SIG-M5 treated with dmso at 0.1 percent for 504 hours (cell line): ENCODE measurements around the gene CDK19.
"Not testable (repeated sequence)": the region's sequence is repeated elsewhere in the genome, so short reads cannot be mapped to it uniquely, and the experiment has no call there.

Experiments
- DNase-seq: peaks from one replicate; lab custom pipeline; 2025; ENCODE audit not compliant: unreplicated experiment; lab: John Stamatoyannopoulos, UW

The CDK19 gene

GRCh38 chr6:110590821-110591351 is 224.4 kb downstream of the CDK19 start:
- no peak for DNase-seq

DNA sequence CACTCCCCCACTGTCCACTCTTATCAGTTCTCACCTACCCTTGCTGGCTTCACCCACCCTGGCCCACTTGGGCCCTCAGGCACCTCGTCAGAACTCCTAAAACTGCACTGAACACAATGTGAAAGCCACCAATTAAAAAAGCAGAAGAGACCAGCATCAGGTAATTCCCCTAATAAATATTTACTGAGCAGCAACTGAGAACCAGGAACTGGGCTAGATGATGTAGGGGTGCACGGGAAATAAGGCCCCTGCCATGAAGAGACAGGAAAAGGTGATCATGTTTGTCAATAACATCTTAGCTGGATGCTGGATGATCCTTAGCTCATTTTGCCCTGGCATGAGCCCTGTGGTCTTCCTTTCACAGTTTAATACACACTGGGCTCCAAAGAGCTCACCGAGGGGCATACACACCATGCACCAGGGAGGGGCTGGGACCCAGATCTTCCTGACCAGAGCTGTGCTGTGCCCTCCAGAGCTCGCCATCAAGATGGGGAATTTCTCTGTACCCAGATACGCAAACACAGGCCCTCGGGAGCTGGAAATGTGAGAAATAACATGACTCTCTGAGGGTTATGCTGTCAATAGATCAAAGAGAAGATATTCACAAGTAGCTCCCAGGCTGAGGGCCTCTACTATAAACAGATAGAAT is 225.3 kb downstream of the CDK19 start:
- no peak for DNase-seq

DNA sequence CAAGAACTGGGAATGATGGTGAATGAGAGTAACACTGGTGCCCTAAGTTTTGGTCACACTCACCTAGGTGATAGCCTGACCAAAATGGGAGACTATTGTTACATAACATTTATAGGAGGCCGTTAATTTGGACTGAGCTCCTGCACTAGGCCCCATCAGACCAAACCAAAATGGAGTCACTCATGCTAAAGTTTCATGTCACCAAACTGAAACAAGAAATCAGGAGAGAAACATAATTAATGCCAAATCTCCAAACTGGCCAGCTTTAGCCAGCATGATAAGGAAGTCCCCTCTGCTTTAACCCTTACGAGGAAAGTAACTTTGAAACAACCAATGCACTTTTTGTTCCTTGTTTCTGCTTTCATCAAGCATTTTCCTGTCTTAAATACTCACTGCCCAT is 227.9 kb downstream of the CDK19 start:
- DNase-seq: no peak

DNA sequence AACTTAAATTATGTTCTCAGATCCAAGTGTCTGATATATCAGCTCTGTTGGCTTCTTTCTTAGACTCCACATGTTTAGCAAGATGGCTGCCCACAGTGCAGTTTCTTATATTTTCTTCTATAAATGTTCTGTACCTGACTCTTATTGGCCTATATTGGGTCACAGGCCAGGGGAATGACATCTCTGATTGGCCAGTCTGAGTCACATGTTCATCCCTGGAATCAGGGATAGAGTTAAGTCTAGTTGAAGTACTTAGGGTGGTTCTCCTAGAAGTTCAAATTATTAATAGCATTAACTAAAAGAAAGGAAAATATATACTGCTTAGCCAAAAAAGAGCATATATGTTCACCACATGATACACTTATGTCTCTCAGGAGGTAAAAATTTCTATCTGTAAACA is 233.6 kb downstream of the CDK19 start:
- DNase-seq: no peak

DNA sequence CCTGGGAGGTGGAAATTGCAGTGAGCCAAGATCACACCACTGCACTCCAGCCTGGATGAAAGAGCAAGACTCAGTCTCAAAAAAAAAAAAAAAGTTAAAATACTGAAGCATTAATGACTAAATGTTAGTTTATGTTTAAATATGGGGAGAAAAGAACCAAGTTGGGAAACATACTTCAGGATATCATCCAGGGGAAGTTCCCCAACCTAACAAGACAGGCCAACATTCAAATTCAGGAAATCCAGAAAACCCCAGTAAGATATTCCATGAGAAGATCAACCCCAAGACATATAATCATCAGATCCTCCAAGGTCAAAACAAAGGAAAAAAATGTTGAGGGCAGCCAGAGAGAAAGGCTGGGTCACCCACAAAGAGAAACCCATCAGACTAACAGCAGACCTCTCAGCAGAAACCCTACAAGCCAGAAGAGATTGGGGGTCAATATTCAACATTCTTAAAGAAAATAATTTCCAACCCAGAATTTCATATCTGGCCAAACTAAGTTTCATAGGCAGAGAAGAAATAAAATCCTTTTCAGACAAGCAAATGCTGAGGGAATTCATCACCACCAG is 237.6 kb downstream of the CDK19 start:
- not testable (repeated sequence) for DNase-seq

DNA sequence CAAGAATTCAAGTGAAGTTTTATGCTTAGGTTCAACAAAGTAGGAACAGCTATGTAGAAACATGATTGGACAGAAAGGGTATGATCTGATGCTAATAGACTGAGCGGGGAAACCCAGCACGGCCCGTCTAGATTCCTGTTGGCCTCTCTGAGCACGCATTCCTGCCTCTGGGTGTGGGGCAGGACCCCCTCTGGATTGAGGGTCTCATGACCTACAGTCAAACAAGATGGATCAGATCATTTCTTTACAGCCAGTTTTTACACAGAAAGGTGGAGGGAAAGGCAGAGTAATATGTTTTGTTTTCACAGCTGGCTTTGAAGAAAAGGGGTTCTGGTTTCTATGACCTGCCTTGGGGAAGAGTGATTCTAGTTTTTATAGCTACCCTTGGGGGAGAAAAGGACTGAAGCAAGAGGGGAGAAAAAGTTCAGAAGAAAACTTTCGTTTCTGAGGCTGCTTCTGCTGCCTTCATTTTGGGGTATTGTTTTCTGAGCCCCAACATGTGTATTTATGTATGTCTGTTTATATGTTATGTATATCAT is 239.3 kb downstream of the CDK19 start:
- no peak for DNase-seq

DNA sequence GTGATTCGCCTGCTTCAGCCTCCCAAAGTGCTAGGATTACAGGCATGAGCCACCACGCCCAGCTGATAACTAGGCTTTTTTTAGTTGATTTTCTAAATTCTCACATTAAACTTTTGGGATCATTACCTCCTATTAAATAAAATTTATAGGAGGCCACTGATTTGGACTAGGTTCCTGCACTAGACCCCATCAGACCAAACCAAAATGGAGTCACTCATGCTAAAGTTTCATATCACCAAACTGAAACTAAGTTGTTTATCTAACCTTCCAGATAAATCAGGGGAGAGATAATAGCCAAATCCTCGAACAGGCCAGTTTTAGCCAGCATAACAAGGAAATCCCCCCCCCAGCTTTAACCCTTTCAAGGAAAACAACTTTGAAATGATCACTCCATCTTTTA is 240.5 kb downstream of the CDK19 start:
- no peak for DNase-seq

- DNase-seq: no peak
Observed at GRCh38 chr6:110573537-110573936, 241.7 kb downstream of the CDK19 start.

- DNase-seq: no peak
Observed at GRCh38 chr6:110573136-110573535, 242.1 kb downstream of the CDK19 start.

DNA sequence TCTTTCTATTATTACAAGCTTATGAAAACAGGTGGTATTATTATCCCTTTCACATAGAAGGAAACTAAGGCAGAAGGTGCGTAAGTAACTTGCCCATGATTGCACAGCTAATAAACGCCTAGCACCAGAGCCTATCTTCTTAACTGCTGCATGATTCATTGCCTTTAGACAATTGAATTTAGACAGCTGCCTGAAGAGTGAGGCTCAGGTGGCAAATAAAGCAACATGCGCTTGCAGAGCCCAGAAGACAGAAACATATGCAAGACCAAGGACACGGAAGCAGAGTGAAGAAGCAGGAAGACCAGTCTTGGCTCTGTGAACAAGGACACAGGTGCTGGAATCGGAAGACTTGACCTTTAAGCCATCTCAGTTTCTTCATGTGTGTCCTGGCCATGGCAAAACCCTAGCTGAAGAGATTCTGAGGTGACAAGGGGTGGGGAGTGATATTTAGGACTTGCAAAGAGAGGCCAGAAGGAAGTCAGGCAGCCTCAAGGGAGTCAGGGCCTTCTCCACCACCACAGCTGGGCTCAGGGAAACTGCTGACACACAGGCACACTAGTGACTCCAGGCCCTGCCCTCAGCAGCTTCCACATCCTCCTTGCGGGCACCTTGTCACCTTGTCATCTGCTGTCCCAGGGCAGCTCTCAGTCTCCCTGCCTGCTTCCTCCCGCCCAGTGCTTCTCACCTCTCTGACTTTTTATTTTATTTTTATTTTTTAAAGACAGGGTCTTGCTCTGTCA is 247.1 kb downstream of the CDK19 start:
- no peak for DNase-seq

- DNase-seq: no peak
Observed at GRCh38 chr6:110566346-110567125, 248.7 kb downstream of the CDK19 start.

GRCh38 chr6:110564703-110565421 is 250.4 kb downstream of the CDK19 start:
- DNase-seq: no peak

- DNase-seq: no peak
Observed at GRCh38 chr6:110563711-110564110, 251.6 kb downstream of the CDK19 start.

- DNase-seq: no peak
Observed at GRCh38 chr6:110562316-110562915, 252.9 kb downstream of the CDK19 start.

GRCh38 chr6:110561696-110562095 is 253.6 kb downstream of the CDK19 start:
- DNase-seq: no peak

- DNase-seq: no peak
Observed at GRCh38 chr6:110561008-110561396, 254.3 kb downstream of the CDK19 start.

DNA sequence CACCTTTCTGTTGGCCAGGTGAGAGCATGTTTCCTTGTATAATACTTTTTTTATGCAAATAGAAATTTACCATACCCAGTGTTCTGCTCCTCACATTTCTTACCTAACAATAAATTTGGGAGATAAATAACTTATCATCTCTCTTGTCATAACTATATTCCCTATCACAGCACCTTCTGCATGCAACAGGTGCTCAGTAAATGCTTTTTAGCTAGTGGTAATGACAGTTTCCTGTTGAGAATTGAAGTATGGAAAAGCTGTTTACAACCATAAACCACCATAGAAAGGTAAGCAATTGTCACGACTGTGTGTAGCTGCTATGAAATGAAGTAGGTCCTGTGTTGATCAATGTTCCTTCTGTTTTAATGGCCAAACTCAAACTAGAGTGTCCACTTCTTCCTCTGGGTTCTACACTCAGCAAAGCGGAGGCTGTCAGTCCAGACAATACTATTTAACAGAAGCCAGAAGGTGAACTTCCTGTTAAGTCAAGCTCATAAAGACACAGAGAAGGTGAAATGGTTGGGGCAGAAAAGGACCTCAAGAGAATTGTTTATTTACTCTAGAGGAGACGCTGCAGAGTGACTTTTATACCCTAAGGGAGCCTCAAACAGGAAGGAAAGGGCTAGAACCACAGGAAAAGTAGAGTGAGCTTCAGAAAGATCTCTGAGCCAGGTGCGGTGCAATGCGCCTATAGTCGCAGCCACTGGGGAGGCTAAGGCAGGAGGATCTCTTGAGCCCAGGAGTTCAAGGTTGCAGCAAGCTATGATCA is 254.8 kb downstream of the CDK19 start:
- no peak for DNase-seq
